K562 (cell line): ENCODE results near the gene NDUFC2. TPM values are rescaled to one million over a fixed set of nuclear protein-coding genes. Genes with fewer than 3 reads are reported as not detected.

Experiments used
- CLOCK ChIP-seq: fragments of 250-450 bp; sonication (Bioruptor Pico); IDR thresholded peaks from 2 replicates; pipeline ENCODE4 v1.4.0; 2020; ENCODE audit warnings: mild to moderate bottlenecking, moderate library complexity, borderline replicate concordance
- DDX20 ChIP-seq: fragments of 450-650 bp; IDR thresholded peaks from 2 replicates; pipeline ENCODE4 v1.6.1; 2016; ENCODE audit warnings: missing genetic modification characterization, low read depth, mild to moderate bottlenecking, missing compliant biosample characterization, moderate library complexity
- DIDO1 ChIP-seq: fragments of 450-650 bp; IDR thresholded peaks from 2 replicates; pipeline ENCODE4 v1.6.1; 2016; ENCODE audit warnings: low read depth, missing biosample characterization, missing genetic modification characterization
- ELK1 ChIP-seq: sonication (generic); formaldehyde crosslinking; IDR thresholded peaks from 2 replicates; pipeline ENCODE4 v1.8.1; 2022; ENCODE audit warnings: missing genetic modification reagents
- HDAC2 ChIP-seq: fragments of 450-650 bp; IDR thresholded peaks from 2 replicates; pipeline ENCODE4 v1.6.1; 2016; ENCODE audit warnings: mild to moderate bottlenecking
- L3MBTL2 ChIP-seq: fragments of 450-650 bp; IDR thresholded peaks from 2 replicates; pipeline ENCODE4 v1.6.1; 2016; ENCODE audit warnings: mild to moderate bottlenecking, moderate library complexity
- MIER1 ChIP-seq: fragments of 450-650 bp; IDR thresholded peaks from 2 replicates; pipeline ENCODE4 v1.6.1; 2016; ENCODE audit warnings: antibody characterized with exemption, mild to moderate bottlenecking, low read depth
- MTF1 ChIP-seq: fragments of 250-450 bp; sonication (Bioruptor Pico); IDR thresholded peaks from 2 replicates; pipeline ENCODE4 v1.9.0; 2021; ENCODE audit warnings: moderate library complexity, mild to moderate bottlenecking, inconsistent platforms, borderline replicate concordance
- MXD1 ChIP-seq: fragments of 250-450 bp; sonication (Bioruptor Pico); IDR thresholded peaks from 2 replicates; pipeline ENCODE4 v1.8.0; 2021; ENCODE audit warnings: borderline replicate concordance, mild to moderate bottlenecking, moderate library complexity; ENCODE audit not compliant: poor library complexity, severe bottlenecking
- NCOA1 ChIP-seq: fragments of 450-650 bp; IDR thresholded peaks from 2 replicates; pipeline ENCODE4 v1.6.1; 2016; ENCODE audit warnings: low read depth
- NFXL1 ChIP-seq: fragments of 450-650 bp; formaldehyde crosslinking; IDR thresholded peaks from 2 replicates; pipeline ENCODE4 v1.4.0; 2021; ENCODE audit warnings: mild to moderate bottlenecking
- SIX5 ChIP-seq, 2 experiments: IDR thresholded peaks; 2 replicates each; pipeline ENCODE4 v1.6.1; 2011; ENCODE audit warnings: low read length in 2 of 2, borderline replicate concordance in 1 of 2, low read depth in 1 of 2, mild to moderate bottlenecking in 1 of 2, moderate library complexity in 1 of 2; ENCODE audit not compliant: insufficient read depth in 1 of 2
- STAT6 ChIP-seq: sonication (generic); formaldehyde crosslinking; IDR thresholded peaks from 2 replicates; pipeline ENCODE4 v1.8.1; 2023; ENCODE audit warnings: mild to moderate bottlenecking, missing genetic modification reagents
- TRIM24 ChIP-seq, 2 experiments: fragments of 450-650 bp; IDR thresholded peaks; 2 replicates each; pipeline ENCODE4 v1.6.1; 2016
- ZBED1 ChIP-seq: IDR thresholded peaks from 2 replicates; pipeline ENCODE4 v1.6.1; 2014
- ZFP91 ChIP-seq: sonication (generic); formaldehyde crosslinking; IDR thresholded peaks from 2 replicates; pipeline ENCODE4 v1.8.0; 2022; ENCODE audit warnings: mild to moderate bottlenecking, missing genetic modification reagents
- ZNF444 ChIP-seq: fragments of 250-450 bp; sonication (Bioruptor Pico); IDR thresholded peaks from 2 replicates; pipeline ENCODE4 v1.4.0; 2020; ENCODE audit warnings: mild to moderate bottlenecking, moderate library complexity
- ZNF512 ChIP-seq: IDR thresholded peaks from 2 replicates; pipeline ENCODE4 v1.6.1; 2016; ENCODE audit warnings: missing genetic modification characterization, missing compliant biosample characterization
- polyA plus RNA-seq, 8 experiments: library from polyadenylated mRNA; depleted of rRNA in 4 of 8; stranded (reverse) in 5 of 8; unstranded in 3 of 8; fragments of >200 nt; fragmentation: Nextera tagmentation in 2 of 8; fragmentation: Illumina TruSeq in 1 of 8; extraction: Ambion mirVana in 2 of 8; extraction: Trizol in 1 of 8; gene quantifications; 2 replicates each; pipeline versions ENCODE4 v1.2.1 to v1.2.3, GENCODE V29; 2011 to 2014; ENCODE audit warnings: inconsistent platforms in 1 of 8, missing spikeins in 1 of 8
- total RNA-seq, 7 experiments: library from RNA; depleted of rRNA in 6 of 7; stranded (reverse); fragments of >200 nt in 6 of 7; fragmentation: Illumina TruSeq in 2 of 7; extraction: Trizol in 2 of 7; gene quantifications; 2 replicates each; pipeline versions ENCODE4 v1.2.1 to v1.2.3, GENCODE V29; 2011 to 2021; ENCODE audit warnings: low replicate concordance in 1 of 7

The NDUFC2 gene
- total and polyA plus RNA-seq, 9 of the 15 experiments (the other 6 are each of a cell fraction or from before 2014, with no cell fraction given) = 168 to 1,119 (median 442) TPM

GRCh38 chr11:78045851-78046485 is 33.7 kb downstream of the NDUFC2 start (continued):
- TF ChIP-seq CLOCK = no peak
- no peak for TF ChIP-seq TRIM24 (IDR thresholded peaks at IDR 0.05)
- no peak for TF ChIP-seq ZNF512 (tag)
- no peak for TF ChIP-seq MTF1 (CRISPR knock-in tag)
- TF ChIP-seq DDX20 (tag) = no peak
- TF ChIP-seq NFXL1 (CRISPR knock-in tag) = no peak
- TF ChIP-seq ZNF444 (CRISPR knock-in tag) = no peak
- TF ChIP-seq HDAC2 = 0 out of 2 replicates have a peak, but pooled peaks have one; percentile 47
- no peak for TF ChIP-seq ZBED1
- no peak for TF ChIP-seq STAT6 (CRISPR knock-in tag)
- TF ChIP-seq NCOA1 = no peak
- TF ChIP-seq ELK1 (CRISPR knock-in tag) = no peak
- TF ChIP-seq DIDO1 (tag) = no peak
- no peak for TF ChIP-seq ZFP91 (CRISPR knock-in tag)
- TF ChIP-seq MXD1 = no peak
- TF ChIP-seq L3MBTL2 = peak; percentile 65
- no peak for TF ChIP-seq SIX5 (IDR thresholded peaks at IDR 0.05; ENCODE audit: borderline replicate concordance in 1 of 2, insufficient read depth in 1 of 2, low read depth in 1 of 2, low read length in 2 of 2)
- no peak for TF ChIP-seq MIER1
